Spleen (tissue), 7 donors: ENCODE data around the gene CKMT2.

Source experiments
- CTCF ChIP-seq, 11 experiments: fragments of 200-600 bp in 7 of 11; fragments of 450-650 bp in 4 of 11; sonication (generic) in 4 of 11; IDR thresholded peaks in 8 of 11; conservative IDR thresholded peaks in 3 of 11; 1 replicate in 7 of 11; 2 replicates in 4 of 11; pipeline versions ENCODE4 v1.4.0 to v1.8.0; 2016 to 2021; ENCODE audit warnings: antibody characterized with exemption in 11 of 11, inconsistent platforms in 4 of 11, mild to moderate bottlenecking in 1 of 11
- POLR2AphosphoS5 ChIP-seq, 3 donors: sonication (generic); formaldehyde crosslinking; IDR thresholded peaks; one replicate each; pipeline ENCODE4 v1.5.1; 2017; ENCODE audit warnings: antibody characterized with exemption in 3 of 3
- donor health status: DM: no; HTN: no; CAD: no; lungs with moderate emphysema.
- donor health status: DM: no; HTN: no; CAD: no.
- donor health status: DM: no; HTN: no; CAD: no.

DNA sequence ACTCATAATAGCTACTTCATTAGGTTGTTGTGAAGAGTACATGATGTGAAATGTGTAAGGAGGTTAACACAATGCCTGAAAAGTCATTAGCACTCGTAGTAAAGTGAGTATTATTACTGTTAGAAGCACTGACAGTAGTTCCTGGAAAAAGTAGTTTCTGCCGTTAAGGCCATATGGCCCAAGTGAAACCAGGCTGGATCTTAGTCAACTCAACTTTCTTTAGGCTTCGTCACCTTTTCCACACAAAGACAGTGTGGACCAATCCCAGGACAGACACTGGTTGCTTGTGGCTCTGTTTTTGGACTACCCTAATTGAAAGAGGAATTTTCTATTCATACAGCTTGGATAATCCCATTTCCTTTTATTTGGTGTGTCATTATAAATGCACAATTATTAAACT is 29.4 kb upstream of the CKMT2 start:
- no peak for TF ChIP-seq CTCF (IDR thresholded peaks at IDR 0.05 in 8 of 11, conservative IDR thresholded peaks at IDR 0.05 in 3 of 11)
- no peak for TF ChIP-seq POLR2AphosphoS5 (IDR thresholded peaks at IDR 0.05)
